IMR-90 (cell line): Measurements from ENCODE around the gene CIAO2B. TPM values are rescaled to one million over a fixed set of nuclear protein-coding genes. Genes with fewer than 3 reads are reported as not detected.
A peak's percentile ranks its signal among the peaks of the same experiment; 100 is the strongest.

Experiments used
- ATAC-seq: fragments of 200-7000 bp; cut with Tn5 transposase; 2 replicates; pipeline ENCODE4 v1.9.1; 2020; ENCODE audit warnings: low read depth, mild to moderate bottlenecking, moderate library complexity
- BruUV-seq: library from RNA; stranded (reverse); fragments of 400-500 nt; replicated peaks from 2 replicates; lab custom pipeline; 2021; lab: Mats Ljungman, UMichigan
- CTCF ChIA-PET: fragments of 300-600 bp; formaldehyde crosslinking; extraction: SDS; loops from one replicate; lab custom pipeline; 2021; ENCODE audit warnings: antibody characterized with exemption; lab: Yijun Ruan, JAX
- POLR2A ChIA-PET: fragments of 300-600 bp; sonication (Branson Sonifier 250); formaldehyde crosslinking; loops from one replicate; lab custom pipeline; 2022; ENCODE audit warnings: antibody characterized with exemption; ENCODE audit not compliant: unreplicated experiment; lab: Charles Lee
- DNase-seq: peaks from one replicate; pipeline ENCODE4 v3.0.0; 2013
- H2AFZ ChIP-seq: replicated peaks from 2 replicates; pipeline ENCODE3; 2013; ENCODE audit warnings: low read length, mild to moderate bottlenecking; ENCODE audit not compliant: poor library complexity
- H2AK5ac ChIP-seq: 2 replicates; pipeline ENCODE4 v1.6.1; 2013; ENCODE audit warnings: low read depth, low read length, inconsistent platforms
- H2AK9ac ChIP-seq: replicated peaks from 2 replicates; pipeline ENCODE3; 2013; ENCODE audit warnings: mild to moderate bottlenecking, low read depth, low read length, moderate library complexity; ENCODE audit not compliant: poor library complexity
- H2BK120ac ChIP-seq: 2 replicates; pipeline ENCODE4 v1.6.1; 2013; ENCODE audit warnings: low read depth, low read length, inconsistent platforms
- H2BK15ac ChIP-seq: 3 replicates; pipeline ENCODE4 v1.6.1; 2013; ENCODE audit warnings: low read depth, low read length, inconsistent platforms
- H2BK20ac ChIP-seq: 2 replicates; pipeline ENCODE4 v1.6.1; 2013; ENCODE audit warnings: low read depth, mild to moderate bottlenecking, inconsistent platforms, low read length, moderate library complexity
- H2BK5ac ChIP-seq: 2 replicates; pipeline ENCODE4 v1.6.1; 2013; ENCODE audit warnings: mild to moderate bottlenecking, low read depth, low read length, inconsistent platforms; ENCODE audit not compliant: poor library complexity, severe bottlenecking
- H3K14ac ChIP-seq: replicated peaks from 2 replicates; pipeline ENCODE4 v1.6.1; 2013; ENCODE audit warnings: low read depth, low read length, inconsistent platforms
- H3K18ac ChIP-seq: 2 replicates; pipeline ENCODE4 v1.6.1; 2013; ENCODE audit warnings: low read depth, low read length, control low read depth
- H3K23ac ChIP-seq: 2 replicates; pipeline ENCODE4 v1.6.1; 2013; ENCODE audit warnings: low read depth, low read length, inconsistent platforms
- H3K27ac ChIP-seq: 2 replicates; pipeline ENCODE4 v1.5.1; 2013; ENCODE audit warnings: mild to moderate bottlenecking, control low read depth, low read length; ENCODE audit not compliant: insufficient read depth
- H3K27me3 ChIP-seq: 2 replicates; pipeline ENCODE4 v1.6.1; 2013; ENCODE audit warnings: low read length; ENCODE audit not compliant: control insufficient read depth, insufficient read depth
- H3K36me3 ChIP-seq: 2 replicates; pipeline ENCODE4 v1.6.1; 2013; ENCODE audit warnings: low read length, mixed read lengths; ENCODE audit not compliant: control insufficient read depth, insufficient read depth
- H3K4ac ChIP-seq: 2 replicates; pipeline ENCODE4 v1.6.1; 2013; ENCODE audit warnings: low read depth, low read length, inconsistent platforms
- H3K4me1 ChIP-seq: 2 replicates; pipeline ENCODE4 v1.6.1; 2013; ENCODE audit warnings: low read length, mixed read lengths; ENCODE audit not compliant: control insufficient read depth, insufficient read depth
- H3K4me2 ChIP-seq: 2 replicates; pipeline ENCODE4 v1.6.1; 2013; ENCODE audit warnings: low read depth, mild to moderate bottlenecking, control low read depth, low read length, moderate library complexity
- H3K4me3 ChIP-seq: 2 replicates; pipeline ENCODE4 v1.5.1; 2013; ENCODE audit warnings: low read depth, mild to moderate bottlenecking, control low read depth, low read length, moderate library complexity; ENCODE audit not compliant: insufficient read depth
- H3K56ac ChIP-seq: 2 replicates; pipeline ENCODE4 v1.6.1; 2013; ENCODE audit warnings: low read length, inconsistent platforms; ENCODE audit not compliant: insufficient read depth; ENCODE audit errors: extremely low read depth
- H3K79me1 ChIP-seq, 2 experiments: 2 replicates each; pipeline ENCODE4 v1.6.1; 2013; ENCODE audit warnings: low read length in 2 of 2, inconsistent platforms in 1 of 2, low read depth in 1 of 2
- H3K9ac ChIP-seq: 2 replicates; pipeline ENCODE4 v1.6.1; 2013; ENCODE audit warnings: low read depth, low read length, control low read depth
- H3K9me1 ChIP-seq: 2 replicates; pipeline ENCODE4 v1.6.1; 2013; ENCODE audit warnings: low read length, inconsistent platforms; ENCODE audit not compliant: insufficient read depth
- H3K9me3 ChIP-seq: 2 replicates; pipeline ENCODE4 v1.6.1; 2013; ENCODE audit warnings: low read length; ENCODE audit not compliant: control insufficient read depth, insufficient read depth
- H4K20me1 ChIP-seq: 2 replicates; pipeline ENCODE4 v1.6.1; 2013; ENCODE audit warnings: low read length, inconsistent platforms; ENCODE audit not compliant: insufficient read depth
- H4K5ac ChIP-seq: 2 replicates; pipeline ENCODE4 v1.6.1; 2013; ENCODE audit warnings: mild to moderate bottlenecking, low read depth, low read length, control low read depth
- H4K8ac ChIP-seq, 2 experiments: 2 replicates each; pipeline ENCODE4 v1.6.1; 2013; ENCODE audit warnings: low read depth in 2 of 2, low read length in 2 of 2, control low read depth in 1 of 2, inconsistent platforms in 1 of 2
- H4K91ac ChIP-seq: 2 replicates; pipeline ENCODE4 v1.6.1; 2013; ENCODE audit warnings: low read depth, low read length, inconsistent platforms; ENCODE audit not compliant: insufficient read depth
- MXI1 ChIP-seq: IDR thresholded peaks from 2 replicates; pipeline ENCODE4 v1.6.1; 2012; ENCODE audit warnings: low read depth, mild to moderate bottlenecking, low read length, moderate library complexity, borderline replicate concordance
- RAD21 ChIP-seq: IDR thresholded peaks from 2 replicates; pipeline ENCODE4 v1.6.1; 2012; ENCODE audit warnings: low read length, improper control_type of control experiment
- SMC3 ChIP-seq: fragments of 150-350 bp; IDR thresholded peaks from 2 replicates; pipeline ENCODE4 v1.6.1; 2016; ENCODE audit warnings: low read depth, mild to moderate bottlenecking, antibody characterized with exemption, low read length, moderate library complexity
- WGBS, 2 experiments: methylation state at CpG; one replicate each; pipeline versions ENCODE4 v1.1.5 to v1.1.7; 2013; ENCODE audit warnings: missing lambda C conversion rate in 2 of 2; ENCODE audit not compliant: insufficient read length in 1 of 2; ENCODE audit errors: extremely low coverage in 2 of 2; 5-methylcytosine and 5-hydroxymethylcytosine counted together
- dilution Hi-C: fragments of 300-500 bp; cut with HindIII; formaldehyde crosslinking; loops from one replicate; pipeline ENCODE4 v1.14.3; 2018; ENCODE audit warnings: low sequenced_read_pairs; ENCODE audit not compliant: unreplicated experiment
- in situ Hi-C: fragments of 300-500 bp; cut with MboI; formaldehyde crosslinking; loops from 3 replicates; pipeline ENCODE4 v1.14.3; 2019; ENCODE audit warnings: low sequenced_read_pairs, inconsistent platforms, mixed read lengths
- intact Hi-C: fragments of 100-400 bp; cut with micrococcal nuclease; formaldehyde crosslinking; loops from 2 replicates; pipeline ENCODE4 v1.10.0; 2022
- polyA plus RNA-seq, 3 experiments: library from polyadenylated mRNA; depleted of rRNA; stranded (reverse); fragments of >200 nt; gene quantifications; 2 replicates each; pipeline ENCODE4 v1.2.3, GENCODE V29; 2012; ENCODE audit warnings: low replicate concordance in 1 of 3
- total RNA-seq: library from RNA; depleted of rRNA; stranded (reverse); fragments of >200 nt; gene quantifications from 2 replicates; pipeline ENCODE4 v1.2.3, GENCODE V29; 2012
- TF ChIP-seq, protein P1 (sequence below): conservative IDR thresholded peaks from 2 replicates; pipeline ENCODE4 v1.5.1; 2012; ENCODE audit warnings: mild to moderate bottlenecking, low read depth, low read length, improper control_type of control experiment

Gene CIAO2B
- total and polyA plus RNA-seq, 2 of the 4 experiments (the other 2 are of a cell fraction), result 148 to 234 TPM

GRCh38 chr16:66954097-66954659 lies 20.0 kb upstream of the CIAO2B start:
- BruUV-seq, result no TSS peak
- dilution Hi-C loops (no loop called here), in situ Hi-C loops (no loop called here), intact Hi-C loops (loop anchor here (1.0 kb wide), 2 partner anchors 201 to 231 kb away; no protein-coding TSS in a partner anchor)
- Histone ChIP-seq H2BK20ac (no peak overlapping the region), H3K36me3 (no peaks in the 10 kb centered on the region), H2BK15ac (no peak overlapping the region), H2BK120ac (no peak overlapping the region), H4K20me1 (no peaks in the 10 kb centered on the region), H3K9me1 (no peaks in the 10 kb centered on the region), H3K4ac (no peak overlapping the region), H3K14ac (no peak overlapping the region), H3K9me3 (peaks cover 2% of the 10 kb centered on the region; the same call in 1 of the 2 replicates), H4K8ac (no peak overlapping the region), H3K23ac (no peak overlapping the region), H3K18ac (no peak overlapping the region), H4K91ac (no peak overlapping the region), H3K27me3 (peaks cover 12% of the 10 kb centered on the region), H3K4me1 (no peaks in the 10 kb centered on the region; the same call in 1 of the 2 replicates), H3K4me3 (no peak overlapping the region), H3K56ac (no peak overlapping the region), H2AK9ac (no peak overlapping the region), H3K79me1 (no peaks in the 10 kb centered on the region), H2AK5ac (no peak overlapping the region), H4K5ac (no peak overlapping the region), H2BK5ac (no peak overlapping the region), H3K4me2 (no peak overlapping the region), H3K9ac (no peak overlapping the region), H2AFZ (no peak overlapping the region), H3K27ac (no peak overlapping the region)
- CTCF ChIA-PET, result interaction anchor here (0.5 to 1.2 kb wide), 3 partner anchors 201 to 1167 kb away, joined by 3 to 4 read pairs (median 3); no protein-coding TSS in a partner anchor
- peak; percentile 73 for DNase-seq
- peak; percentile 93 for ATAC-seq
- WGBS, 2 experiments, result 0% methylated on average over 3 of the region's 8 CpGs; no CpG with 5 or more reads in 1 of the 2 experiments
- POLR2A ChIA-PET, result no interaction called here
- peak; percentile 86 for TF ChIP-seq RAD21
- TF ChIP-seq SMC3, result peak; percentile 87
- no peak for TF ChIP-seq MXI1
- TF ChIP-seq, protein P1, sequence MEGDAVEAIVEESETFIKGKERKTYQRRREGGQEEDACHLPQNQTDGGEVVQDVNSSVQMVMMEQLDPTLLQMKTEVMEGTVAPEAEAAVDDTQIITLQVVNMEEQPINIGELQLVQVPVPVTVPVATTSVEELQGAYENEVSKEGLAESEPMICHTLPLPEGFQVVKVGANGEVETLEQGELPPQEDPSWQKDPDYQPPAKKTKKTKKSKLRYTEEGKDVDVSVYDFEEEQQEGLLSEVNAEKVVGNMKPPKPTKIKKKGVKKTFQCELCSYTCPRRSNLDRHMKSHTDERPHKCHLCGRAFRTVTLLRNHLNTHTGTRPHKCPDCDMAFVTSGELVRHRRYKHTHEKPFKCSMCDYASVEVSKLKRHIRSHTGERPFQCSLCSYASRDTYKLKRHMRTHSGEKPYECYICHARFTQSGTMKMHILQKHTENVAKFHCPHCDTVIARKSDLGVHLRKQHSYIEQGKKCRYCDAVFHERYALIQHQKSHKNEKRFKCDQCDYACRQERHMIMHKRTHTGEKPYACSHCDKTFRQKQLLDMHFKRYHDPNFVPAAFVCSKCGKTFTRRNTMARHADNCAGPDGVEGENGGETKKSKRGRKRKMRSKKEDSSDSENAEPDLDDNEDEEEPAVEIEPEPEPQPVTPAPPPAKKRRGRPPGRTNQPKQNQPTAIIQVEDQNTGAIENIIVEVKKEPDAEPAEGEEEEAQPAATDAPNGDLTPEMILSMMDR, result peak; percentile 84
